COLO829 (cell line): ENCODE data around the gene SSBP2.
A peak's percentile ranks its signal among the peaks of the same experiment; 100 is the strongest.
"Not testable (repeated sequence)": the region's sequence is repeated elsewhere in the genome, so short reads cannot be mapped to it uniquely, and the experiment has no call there.

ENCODE experiments used
- DNase-seq: peaks from one replicate; pipeline ENCODE4 v3.0.0; 2012; ENCODE audit warnings: low spot score

The SSBP2 gene

GRCh38 chr5:81728301-81728700 lies 22.6 kb downstream of the SSBP2 start:
- DNase-seq = no peak

GRCh38 chr5:81726297-81726696 lies 24.6 kb downstream of the SSBP2 start:
- DNase-seq = no peak

DNA sequence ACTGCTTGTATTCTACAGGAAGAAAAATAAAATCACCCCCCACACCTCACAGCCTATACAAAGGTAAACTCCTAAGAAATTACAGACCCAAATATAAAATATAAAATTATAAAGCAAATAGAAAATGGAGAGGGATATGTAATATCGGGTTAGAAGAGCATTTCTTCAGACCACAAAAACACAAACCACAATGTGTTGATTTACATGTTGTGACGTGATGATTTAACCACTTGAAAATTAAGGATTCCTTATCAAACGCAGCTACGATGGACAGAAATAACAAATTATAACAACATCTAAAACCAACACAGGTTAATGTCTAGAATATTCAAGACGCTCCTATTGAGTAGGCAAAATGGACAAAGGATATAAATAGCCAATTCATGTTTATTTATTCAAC lies 26.3 kb downstream of the SSBP2 start:
- no peak for DNase-seq

DNA sequence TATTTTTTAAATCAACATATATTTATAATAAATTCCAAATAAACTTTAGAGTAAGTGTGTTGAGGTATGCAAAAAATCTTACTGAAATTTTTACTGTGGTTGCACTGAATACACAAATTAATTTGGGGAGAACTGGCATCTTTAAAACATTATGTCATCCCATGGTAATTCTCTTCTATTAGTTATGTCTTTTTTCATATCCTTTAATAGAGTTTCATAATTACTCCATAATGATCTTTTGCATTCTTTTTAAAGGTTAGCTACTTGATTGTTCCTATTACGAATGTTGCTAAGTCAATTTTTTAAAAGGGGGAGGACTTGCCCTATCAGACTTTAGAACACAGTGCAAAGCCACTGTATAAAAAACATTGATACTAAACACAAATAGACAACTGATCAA lies 26.8 kb downstream of the SSBP2 start:
- no peak for DNase-seq

GRCh38 chr5:81721049-81721448 lies 29.8 kb downstream of the SSBP2 start:
- no peak for DNase-seq

- DNase-seq = no peak
Measured at GRCh38 chr5:81719743-81720345, 31.1 kb downstream of the SSBP2 start.

- no peak for DNase-seq
Measured at GRCh38 chr5:81718300-81718699, 32.6 kb downstream of the SSBP2 start.

- DNase-seq = no peak
Measured at GRCh38 chr5:81717860-81718259, 33.0 kb downstream of the SSBP2 start.

DNA sequence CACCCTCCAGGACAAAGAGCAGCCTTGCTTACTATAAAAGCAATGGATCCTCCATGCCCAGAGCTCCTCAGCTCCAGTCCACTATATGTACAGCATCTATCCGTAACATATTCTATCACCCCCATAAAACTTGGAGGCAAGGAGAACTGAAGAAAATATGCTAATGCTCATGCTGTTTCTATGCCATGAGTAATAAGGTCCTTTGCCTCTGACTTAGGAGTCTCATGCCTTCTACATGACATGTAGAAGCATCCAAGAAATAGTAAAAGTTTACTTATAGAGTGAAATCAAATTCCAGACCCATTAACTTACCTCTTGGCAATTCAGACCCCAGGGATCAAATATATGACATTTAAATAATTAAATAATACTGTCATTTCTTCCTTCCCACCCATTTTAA lies 33.7 kb downstream of the SSBP2 start:
- no peak for DNase-seq

DNA sequence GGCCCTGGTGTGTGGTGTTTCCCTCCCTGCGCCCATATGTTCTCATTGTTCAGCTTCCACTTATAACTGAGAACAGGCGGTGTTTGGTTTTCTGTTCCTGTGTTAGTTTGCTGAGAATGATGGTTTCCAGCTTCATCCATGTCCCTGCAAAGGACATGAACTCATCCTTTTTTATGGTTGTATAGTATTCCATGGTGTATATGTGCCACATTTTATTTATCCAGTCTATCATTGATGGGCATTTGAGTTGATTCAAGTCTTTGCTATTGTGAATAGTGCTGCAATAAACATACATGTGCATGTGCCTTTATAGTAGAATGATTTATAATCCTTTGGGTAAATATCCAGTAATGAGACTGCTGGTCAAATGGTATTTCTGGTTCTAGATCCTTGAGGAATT lies 36.8 kb downstream of the SSBP2 start:
- DNase-seq = not testable (repeated sequence)

DNA sequence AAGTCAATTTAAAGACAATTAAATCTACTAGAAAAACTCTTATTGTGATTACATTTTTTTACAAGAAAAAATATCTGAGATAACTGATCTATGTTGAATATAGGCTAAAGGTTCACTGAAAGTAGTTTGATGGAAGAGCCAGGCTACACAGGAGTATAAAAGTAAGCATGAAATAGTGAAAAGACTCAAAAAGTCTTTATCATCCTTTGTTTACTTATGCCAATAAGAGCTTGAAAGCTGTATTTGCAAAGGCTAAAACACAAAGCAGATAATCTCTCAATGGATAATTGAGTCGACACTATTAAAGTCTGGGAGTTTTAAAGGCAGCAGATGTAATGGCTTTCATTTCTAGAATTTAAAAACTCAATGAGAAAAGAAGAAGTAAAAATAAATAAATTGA lies 42.0 kb downstream of the SSBP2 start:
- no peak for DNase-seq

DNA sequence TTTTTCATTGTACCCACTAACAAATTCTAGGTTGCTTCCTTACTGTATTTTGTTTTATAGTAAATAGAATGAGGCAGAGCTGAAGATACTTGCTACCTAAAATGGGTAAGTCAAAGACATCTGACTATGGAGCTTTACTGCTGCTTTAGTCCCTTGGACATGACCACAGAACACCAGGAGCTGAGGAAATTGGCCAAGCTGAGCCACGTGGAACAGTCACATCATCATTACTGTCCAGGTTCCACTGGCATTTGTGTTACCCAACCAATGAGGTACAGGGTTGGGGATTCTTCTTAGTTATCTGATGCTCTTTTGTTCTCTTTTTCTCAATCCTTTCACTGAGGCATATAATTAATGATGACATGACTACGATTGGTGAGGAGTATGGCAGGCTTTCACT lies 47.1 kb downstream of the SSBP2 start:
- no peak for DNase-seq

- DNase-seq = no peak
Measured at GRCh38 chr5:81700166-81700565, 50.7 kb downstream of the SSBP2 start.

- no peak for DNase-seq
Measured at GRCh38 chr5:81698813-81699212, 52.1 kb downstream of the SSBP2 start.

DNA sequence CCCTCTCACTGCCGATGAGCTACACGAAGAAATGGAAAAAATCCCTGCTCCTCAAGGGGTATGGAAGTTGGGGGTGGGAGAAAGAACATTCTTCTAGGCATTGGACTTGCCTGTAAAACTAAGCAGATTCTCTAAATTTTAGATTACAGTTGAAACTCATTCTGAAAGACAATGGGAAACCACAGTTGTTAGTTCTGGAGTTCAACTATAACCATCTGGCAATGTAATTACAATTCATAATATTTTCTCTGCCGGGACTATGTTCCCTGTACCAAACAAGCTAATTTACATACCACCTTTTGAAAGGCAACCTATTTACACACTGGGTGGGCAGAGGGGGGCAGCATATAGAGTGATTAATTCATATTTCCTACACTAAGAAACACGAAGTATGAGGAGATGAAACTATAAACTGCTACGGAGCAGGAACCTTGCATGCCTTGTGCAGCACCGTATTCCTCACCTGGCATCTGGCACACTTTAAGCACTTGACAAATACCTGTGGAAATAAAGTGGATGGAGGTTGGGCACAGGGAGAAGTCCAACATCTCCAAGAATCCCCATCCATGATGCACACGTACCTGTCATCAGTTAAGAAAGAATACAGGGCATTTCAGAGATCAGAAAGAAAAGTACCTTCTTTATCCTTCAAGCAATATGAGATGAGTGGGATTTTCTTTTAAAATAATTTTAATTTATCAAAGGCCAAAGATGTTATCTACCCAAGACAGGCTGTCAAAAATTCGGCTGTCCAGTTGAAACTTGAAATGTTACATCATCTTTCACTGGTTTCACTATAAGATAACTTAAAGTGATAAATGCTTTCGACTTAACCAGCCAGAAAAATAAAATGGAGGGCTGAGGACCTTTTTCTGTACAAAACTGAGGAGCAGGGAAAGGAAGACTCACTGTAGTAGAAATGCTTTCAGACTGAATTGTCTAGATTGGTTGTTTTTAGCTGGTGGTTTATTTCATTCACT lies 54.2 kb downstream of the SSBP2 start:
- DNase-seq = no peak

GRCh38 chr5:81694726-81695125 lies 56.2 kb downstream of the SSBP2 start:
- no peak for DNase-seq

DNA sequence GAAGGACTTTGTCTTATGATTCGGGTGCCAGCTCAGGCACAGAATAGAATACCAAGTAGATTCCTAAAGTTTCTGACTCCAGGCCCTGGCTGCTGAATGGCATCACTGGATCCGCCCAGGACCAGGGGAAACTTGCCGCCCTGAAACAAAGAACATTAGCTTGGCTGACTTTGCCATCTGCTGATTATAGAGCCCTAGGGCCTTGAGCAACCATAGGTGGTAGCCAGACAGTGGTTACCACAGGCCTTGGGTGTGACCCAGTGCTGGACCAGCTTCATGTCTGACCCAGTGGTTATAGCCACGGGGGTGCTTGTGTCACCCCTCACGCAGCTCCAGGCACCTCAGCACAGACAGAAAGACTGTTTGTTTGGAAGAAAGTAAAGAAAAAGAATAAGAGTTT lies 62.7 kb downstream of the SSBP2 start:
- no peak for DNase-seq

DNA sequence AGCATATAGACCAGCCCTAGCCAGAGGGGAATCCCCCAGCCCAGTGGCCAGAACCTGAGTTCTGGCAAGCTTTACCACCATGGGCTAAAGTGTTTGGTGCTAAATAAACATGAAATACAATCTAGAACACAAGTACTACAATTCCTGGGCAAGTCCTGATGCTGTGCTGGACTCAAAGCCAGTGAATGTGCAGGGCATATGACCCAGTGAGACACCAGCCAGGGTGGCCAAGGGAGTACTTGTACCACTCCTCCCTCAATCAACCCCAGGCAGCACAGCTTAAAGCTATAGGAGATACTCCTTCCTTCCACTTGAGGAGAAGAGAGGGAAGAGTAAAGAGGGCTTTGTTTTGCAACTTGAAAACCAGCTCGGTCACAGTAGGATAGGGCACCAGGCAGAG lies 63.6 kb downstream of the SSBP2 start:
- DNase-seq = no peak

DNA sequence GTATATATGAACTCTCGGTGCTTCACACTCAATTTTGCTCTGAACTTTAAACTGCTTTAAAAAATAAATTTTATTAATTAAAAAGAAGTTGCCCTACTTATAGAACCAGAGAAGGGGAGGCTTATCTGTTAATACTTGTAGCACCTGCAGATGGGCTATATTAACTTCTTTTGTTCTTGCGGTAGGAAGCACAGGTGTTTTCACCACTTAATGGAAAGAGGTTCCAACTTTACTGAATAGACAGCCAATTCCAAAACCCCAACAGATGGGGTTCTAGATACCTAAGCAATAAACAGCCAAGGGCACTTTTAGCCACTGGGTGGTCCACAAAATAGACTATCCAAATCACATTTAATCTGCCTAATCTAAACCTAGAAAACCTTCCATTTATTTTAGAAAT lies 65.4 kb downstream of the SSBP2 start:
- DNase-seq = no peak

DNA sequence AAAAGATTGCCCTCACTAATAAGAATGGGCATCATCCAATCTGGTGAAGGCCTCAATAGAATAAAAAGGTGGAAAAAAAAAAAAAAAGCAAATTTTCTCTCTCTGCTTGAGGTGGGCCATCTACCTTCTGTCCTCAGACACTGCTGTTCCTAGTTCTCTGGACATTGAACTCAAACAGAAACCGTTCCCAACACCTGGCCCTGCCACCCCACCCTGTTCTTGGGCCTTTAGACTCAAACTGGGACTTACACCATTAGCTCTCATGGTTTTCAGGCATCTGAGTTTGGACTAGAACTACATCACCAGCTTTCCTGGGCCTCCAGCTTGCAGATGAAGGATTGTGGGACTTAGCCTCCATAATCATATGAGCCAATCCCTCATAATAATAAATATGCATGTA lies 71.0 kb downstream of the SSBP2 start:
- DNase-seq = no peak

GRCh38 chr5:81675420-81675819 lies 75.5 kb downstream of the SSBP2 start:
- no peak for DNase-seq

GRCh38 chr5:81665795-81666194 lies 85.1 kb downstream of the SSBP2 start:
- no peak for DNase-seq

- DNase-seq = not testable (repeated sequence)
Measured at GRCh38 chr5:81660624-81661023, 90.3 kb downstream of the SSBP2 start.

DNA sequence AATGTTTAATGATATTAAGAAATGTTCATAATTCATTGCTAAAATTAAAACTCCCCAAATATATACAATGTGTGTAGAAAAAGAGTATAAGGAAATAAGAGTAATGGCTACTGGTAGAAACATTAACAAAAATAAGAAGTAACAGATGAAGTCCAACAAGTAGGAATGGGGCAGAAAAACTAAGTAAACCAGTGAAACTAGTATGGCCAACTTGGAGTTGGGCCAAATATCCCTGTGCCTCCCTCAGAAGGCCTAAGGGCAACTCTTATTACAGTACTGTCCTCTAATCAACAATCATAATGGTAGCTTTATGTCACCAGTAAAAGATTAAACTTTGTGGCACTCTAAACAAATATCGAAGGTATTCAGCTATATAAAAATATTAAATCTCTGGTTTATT lies 93.5 kb downstream of the SSBP2 start:
- peak; percentile 54 for DNase-seq
